Spleen (tissue), 7 donors: Measurements from ENCODE around the gene R3HCC1L.

Experiments used
- CTCF ChIP-seq, 11 experiments: fragments of 200-600 bp in 7 of 11; fragments of 450-650 bp in 4 of 11; sonication (generic) in 4 of 11; IDR thresholded peaks in 8 of 11; conservative IDR thresholded peaks in 3 of 11; 1 replicate in 7 of 11; 2 replicates in 4 of 11; pipeline versions ENCODE4 v1.4.0 to v1.8.0; 2016 to 2021; ENCODE audit warnings: antibody characterized with exemption in 11 of 11, inconsistent platforms in 4 of 11, mild to moderate bottlenecking in 1 of 11
- POLR2A ChIP-seq, 3 donors: fragments of 450-650 bp; IDR thresholded peaks; one replicate each; pipeline ENCODE4 v1.5.1; 2017; ENCODE audit warnings: antibody characterized with exemption in 3 of 3, mild to moderate bottlenecking in 1 of 3
- donor health status: DM: no; HTN: no; CAD: no; lungs with moderate emphysema.
- donor health status: DM: no; HTN: no; CAD: no.
- donor health status: DM: no; HTN: no; CAD: no.

GRCh38 chr10:98088186-98088971 is 46.1 kb upstream of the R3HCC1L start:
- TF ChIP-seq CTCF (IDR thresholded peaks at IDR 0.05 in 8 of 11, conservative IDR thresholded peaks at IDR 0.05 in 3 of 11) (no peak), POLR2A (IDR thresholded peaks at IDR 0.05) (no peak)
